Germinal center (tissue), 1 donor: ENCODE data around the gene TCF23.
"Not testable (repeated sequence)": the region's sequence is repeated elsewhere in the genome, so short reads cannot be mapped to it uniquely, and the experiment has no call there.

Experiments used
- DNase-seq: peaks from one replicate; pipeline ENCODE4 v3.0.0; 2012; ENCODE audit warnings: mixed read lengths, low spot score

TCF23 gene

DNA sequence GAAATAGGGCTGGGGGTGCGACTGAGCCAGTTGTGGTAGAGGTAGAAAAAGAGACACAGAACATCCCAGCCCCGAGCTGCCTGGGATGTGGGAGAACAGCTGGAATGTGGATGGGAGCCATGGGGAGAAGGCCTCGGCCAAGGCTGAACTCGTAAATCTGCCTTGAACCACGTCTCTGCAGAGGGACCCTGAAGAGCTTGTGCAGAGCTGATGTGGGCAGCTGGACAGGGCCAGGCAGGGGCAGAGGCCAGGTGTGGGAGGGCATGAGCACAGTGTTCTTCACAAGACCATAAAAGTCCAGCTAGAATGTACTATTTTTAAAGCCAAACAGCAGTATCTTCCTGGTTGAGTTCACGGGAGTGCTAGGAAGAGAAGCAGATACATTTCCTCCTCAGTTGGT, 5.7 kb downstream of the TCF23 start:
- no peak for DNase-seq

DNA sequence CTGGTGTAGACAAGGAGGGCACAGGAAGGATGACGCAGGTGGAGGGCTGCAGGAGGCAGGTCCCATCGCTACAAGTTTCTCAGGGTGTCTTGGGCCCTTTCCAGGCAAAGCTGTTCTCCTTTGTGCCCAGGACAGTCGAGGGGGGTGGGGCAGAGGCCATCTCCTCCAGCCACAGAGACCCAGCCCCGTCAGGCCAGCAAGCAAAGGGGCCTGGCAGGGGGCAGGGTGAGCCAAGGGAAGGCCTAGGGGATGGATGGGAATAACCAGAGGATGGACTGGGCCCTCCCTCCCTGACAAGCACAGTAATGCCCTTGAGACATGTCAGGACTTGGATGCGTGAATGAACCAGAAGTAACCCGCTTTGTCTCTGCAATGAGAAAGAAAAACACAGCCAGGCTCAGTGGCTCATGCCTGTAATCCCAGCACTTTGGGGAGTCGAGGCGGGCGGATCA, 6.3 kb downstream of the TCF23 start:
- no peak for DNase-seq

DNA sequence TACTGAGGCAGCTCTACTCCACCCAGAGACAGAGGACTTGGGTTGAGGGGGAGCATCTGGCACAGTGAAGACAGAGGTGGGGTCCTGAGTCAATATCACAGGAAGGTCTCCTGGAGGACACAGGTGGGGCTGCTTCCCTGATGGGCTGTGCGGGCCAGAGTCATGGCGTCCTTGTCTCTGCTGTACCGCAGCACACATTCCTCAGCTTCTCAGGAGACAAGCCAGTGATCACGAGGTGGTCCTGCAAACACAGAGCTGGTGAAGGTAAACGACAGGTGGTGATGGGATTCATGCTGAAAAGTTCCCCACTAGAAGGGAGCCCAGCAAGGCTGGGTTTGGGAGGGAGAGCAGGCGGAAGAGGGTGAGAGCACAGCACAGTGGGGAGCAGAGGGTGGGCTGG, 9.7 kb downstream of the TCF23 start:
- no peak for DNase-seq

DNA sequence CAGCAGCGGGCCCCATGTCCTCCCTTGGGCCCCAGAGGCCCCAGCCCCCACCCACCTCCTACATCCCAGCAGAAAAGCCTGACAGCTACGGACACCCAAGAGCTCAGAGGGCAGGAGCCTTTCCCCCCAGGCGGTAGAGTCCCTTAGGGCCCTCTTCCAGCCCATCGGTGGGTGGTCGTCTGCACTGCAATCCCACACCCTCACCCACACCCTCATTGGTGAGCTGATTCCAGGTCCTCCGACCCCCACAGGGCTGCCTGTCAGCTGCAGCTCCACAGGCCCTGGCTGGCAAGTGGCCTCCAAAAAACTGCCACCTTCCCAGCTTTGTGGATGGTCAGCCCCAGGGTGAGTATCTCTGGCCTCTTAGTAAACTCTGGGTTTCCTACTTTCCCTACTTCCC, 10.5 kb downstream of the TCF23 start:
- no peak for DNase-seq

DNA sequence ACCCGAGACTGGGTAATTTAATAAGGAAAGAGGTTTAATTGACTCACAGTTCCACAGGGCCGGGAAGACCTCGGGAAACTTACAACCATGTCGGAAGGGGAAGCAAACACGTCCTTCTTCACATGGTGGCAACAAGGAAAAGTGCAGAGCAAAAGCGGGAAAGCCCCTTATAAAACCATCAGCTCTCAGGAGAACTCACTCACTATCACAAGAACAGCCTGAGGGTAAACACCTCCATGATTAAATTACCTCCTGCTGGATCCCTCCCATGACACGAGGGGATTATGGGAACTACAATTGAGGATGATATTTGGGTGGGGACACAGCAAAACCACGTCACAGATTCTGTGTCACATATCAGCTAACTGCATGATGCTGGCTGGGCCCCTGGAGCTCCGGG, 11.4 kb downstream of the TCF23 start:
- no peak for DNase-seq

- DNase-seq = no peak
These were observed 13.6 kb downstream of the TCF23 start for GRCh38 chr2:27162151-27163121.

- peak; percentile 32 for DNase-seq
These were observed 16.4 kb downstream of the TCF23 start for GRCh38 chr2:27164960-27165763.

DNA sequence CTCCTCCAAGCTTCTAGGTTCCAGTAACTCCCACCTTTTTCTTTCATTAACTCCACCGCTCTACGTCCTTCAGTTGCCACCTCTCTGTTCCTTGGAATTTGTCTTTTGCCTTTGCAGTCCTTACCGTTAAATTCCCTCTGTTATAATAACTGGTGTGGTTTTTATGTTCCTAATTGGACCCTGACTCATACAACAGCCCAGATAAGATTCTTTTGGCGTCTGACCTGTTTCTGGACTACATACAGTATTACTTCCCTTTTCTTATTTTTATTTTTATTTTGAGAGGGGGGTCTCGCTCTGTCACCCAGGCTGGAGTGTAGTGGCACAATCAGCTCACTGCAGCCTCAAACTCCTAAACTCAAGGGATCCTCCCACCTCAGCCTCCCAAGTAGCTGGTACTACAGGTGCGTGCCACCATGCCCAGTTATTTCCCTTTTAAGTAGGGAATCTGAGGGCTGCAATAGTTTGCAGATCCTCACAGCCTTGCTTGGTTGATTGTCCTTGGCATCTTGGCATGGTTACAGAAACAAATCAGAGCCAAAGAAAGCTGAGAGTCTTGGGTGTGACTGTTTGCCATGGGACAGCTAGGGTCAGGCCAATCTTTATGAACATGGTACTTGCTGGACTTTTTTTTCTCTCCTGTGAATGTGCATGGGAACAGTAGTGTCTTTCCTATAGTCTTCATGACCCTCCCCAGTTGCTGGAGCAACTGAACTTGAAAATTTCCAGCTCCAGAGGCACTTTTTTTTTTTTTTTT, 22.0 kb downstream of the TCF23 start:
- no peak for DNase-seq

DNA sequence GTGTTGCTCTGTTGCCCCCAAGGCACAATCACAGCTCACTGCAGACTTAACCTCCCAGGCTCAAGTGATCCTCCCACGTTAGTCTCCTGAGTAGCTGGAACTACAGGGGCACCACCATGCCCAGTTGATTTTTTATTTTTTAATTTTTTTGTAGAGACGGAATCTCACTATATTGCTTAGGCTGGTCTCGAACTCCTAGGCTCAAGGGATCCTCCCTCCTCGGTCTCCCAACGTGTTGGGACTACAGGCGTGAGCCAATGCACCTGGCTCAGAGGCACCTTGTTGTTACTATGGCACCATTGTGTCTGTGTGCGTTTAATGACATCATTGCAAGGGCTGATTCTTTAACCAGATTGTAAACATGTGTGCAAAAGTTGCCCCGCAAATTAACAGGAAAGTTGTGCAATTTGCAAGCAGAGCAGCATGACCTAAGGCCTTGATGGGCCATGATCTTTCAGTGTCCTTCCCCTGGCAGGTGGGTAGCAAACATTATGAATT, 22.6 kb downstream of the TCF23 start:
- no peak for DNase-seq

- DNase-seq = no peak
These were observed 25.8 kb downstream of the TCF23 start for GRCh38 chr2:27174638-27175037.

GRCh38 chr2:27175330-27175729, 26.5 kb downstream of the TCF23 start:
- DNase-seq = no peak

DNA sequence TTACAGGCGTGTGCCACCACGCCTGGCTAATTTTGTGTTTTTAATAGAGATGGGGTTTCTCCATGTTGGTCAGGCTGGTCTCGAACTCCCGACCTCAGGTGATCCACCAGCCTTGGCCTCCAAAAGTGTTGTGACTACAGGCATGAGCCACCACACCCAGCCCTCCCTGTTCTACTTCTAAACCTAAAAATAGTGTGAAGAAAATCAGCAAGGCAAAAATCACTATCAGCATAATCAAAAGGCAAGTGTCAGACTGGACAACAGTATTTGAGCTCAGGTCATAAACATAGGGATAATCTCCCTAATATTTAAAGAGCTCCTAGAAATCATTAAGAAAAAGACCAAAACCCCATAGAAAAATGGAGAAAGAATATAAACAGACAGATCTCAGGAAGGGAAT, 27.0 kb downstream of the TCF23 start:
- not testable (repeated sequence) for DNase-seq

DNA sequence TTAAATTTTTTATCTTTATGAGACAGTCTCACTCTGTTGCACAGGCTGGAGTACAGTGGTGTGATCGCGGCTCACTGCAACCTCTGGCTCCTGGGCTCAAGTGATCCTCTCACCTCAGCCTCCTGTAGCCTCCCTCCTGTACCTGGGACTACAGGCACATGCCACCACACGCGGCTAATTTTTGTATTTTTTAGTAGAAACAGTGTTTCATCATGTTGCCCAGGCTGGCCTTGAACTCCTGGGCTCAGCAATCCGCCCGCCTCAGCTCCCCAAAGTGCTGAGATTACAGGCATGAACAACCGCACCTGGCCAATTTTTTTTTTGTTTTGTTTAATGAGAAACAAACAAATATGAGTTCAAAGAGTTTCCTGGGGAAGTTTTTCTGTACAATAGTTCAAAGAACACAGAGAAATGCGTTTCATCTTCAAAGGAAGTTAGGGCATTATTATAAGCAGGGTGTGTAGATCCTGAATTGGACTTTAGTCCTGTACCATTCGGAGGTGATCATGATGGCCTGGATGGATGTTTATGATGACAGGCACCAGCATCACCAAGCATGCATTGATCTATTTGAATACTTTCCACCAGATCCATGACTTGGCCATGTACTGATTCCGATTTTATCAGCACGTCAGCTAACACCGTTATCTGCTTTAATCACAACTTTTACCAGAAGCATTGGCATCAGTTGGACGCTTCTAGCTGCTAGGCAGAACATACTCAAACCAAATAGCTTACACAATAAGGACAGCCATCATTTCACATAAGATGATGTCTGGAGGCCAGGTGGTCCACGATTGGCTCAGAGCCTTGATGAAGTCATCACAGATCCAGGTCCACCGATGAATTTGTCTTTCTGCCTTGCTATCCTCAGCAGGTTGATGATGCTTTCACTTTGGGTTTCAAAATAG, 28.9 kb downstream of the TCF23 start:
- DNase-seq = no peak

DNA sequence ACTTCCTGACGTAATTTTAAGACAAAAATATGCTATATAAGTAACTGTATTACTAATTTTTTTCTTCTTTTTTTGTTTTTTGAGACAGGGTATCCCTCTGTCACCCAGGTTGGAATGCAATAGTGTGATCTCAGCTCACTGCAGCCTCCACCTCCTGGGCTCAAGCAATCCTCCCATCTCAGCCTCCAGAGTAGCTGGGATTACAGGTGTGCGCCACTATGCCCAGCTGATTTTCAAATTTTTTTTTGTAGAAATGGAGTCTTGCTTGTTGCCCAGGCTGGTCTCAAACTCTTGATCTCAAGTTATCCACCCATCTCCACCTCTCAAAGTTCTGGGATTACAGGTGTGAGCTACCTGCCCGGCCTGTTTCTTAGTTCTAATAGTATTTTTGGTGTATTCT, 29.7 kb downstream of the TCF23 start:
- DNase-seq = no peak

DNA sequence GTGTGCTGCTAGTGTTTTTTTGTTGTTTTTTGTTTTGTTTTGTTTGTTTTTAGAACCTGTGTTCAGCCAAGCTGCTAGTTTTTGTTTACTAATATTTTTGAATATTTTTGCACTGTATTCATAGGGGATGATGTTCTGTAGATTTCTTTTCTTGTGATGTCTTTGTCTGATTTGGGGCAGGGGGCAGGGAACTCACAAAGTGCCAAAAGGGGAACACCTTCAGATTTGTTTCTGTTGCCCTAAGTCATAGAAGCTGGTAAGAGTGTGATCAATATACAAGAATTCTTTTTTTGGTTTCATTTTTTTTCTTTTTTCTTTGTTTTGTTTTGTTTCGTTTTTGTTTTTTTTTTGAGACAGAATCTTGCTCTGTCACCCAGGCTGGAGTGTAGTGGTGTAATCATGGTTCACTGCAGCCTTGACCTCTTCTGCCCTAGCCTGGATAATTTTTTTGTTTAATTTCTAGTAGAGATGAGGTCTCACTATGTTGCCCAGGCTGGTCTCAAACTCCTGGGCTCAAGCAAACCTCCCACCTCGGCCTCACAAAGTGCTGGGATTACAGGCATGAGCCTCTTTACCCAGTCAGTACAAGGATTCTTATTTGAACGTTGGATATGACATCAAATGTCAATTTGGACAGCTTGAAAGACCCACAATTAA, 30.7 kb downstream of the TCF23 start:
- DNase-seq = no peak

DNA sequence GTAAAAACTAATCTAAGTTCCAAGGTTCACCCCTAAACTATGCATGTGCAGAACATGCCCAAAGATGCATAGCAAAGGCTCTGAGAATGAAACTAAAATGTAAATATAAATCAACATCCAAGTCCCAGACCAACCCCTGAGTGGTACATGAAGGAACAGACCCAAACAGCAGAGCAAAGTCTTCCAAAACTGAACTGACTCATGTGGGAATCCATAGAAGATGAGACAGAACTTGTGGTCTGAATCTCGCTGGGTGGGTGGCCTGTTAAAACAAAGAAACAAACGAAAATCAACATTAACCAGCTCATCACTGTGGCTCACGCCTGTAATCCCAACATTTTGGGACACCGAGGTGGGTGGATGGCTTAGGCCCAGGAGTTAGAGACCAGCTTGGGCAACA, 33.5 kb downstream of the TCF23 start:
- no peak for DNase-seq

GRCh38 chr2:27184115-27184514, 35.3 kb downstream of the TCF23 start:
- DNase-seq = no peak

DNA sequence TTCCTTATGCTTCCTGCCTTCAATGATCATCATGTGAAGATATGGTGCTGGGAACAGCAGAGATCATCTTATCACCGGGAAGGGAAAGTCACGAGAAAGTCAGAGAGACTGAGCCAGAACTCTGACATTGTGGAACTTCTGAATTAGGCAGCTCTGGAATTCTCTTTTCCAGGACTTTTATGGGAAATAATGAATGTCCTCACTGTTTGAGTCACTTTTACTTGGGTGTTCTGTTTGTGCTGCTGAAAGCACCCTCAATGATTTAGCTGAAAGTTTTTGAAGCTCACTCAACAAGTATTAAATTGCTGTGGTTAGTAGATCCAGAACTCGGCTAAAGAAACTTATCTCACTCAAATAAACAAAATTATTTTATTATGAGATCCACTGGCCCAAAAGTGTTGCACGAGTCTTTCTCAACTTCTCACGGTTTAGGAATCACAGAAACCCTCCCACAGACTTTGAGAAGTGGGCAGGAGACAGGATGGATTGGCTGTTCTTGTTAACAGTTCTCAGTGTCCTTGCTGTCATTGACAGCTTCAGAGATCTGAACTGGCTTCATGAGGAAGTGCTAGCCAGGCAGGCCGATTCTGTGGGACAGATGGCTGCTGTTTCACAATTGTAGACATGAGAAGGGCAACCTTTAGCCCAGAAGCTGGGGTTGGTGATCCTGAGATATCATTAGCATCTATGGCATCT, 36.7 kb downstream of the TCF23 start:
- no peak for DNase-seq

GRCh38 chr2:27186613-27187345, 38.0 kb downstream of the TCF23 start:
- no peak for DNase-seq
